PC-9 (cell line): ENCODE data around the gene SCARB1. TPM values are rescaled to one million over a fixed set of nuclear protein-coding genes. Genes with fewer than 3 reads are reported as not detected.

ENCODE experiments used
- BruUV-seq: library from RNA; stranded (reverse); fragments of 400-500 nt; replicated peaks from 2 replicates; lab custom pipeline; 2021; lab: Mats Ljungman, UMichigan
- CTCF ChIA-PET: fragments of 300-600 bp; sonication (Branson Sonifier 250); formaldehyde crosslinking; loops from one replicate; lab custom pipeline; 2022; ENCODE audit warnings: antibody characterized with exemption; lab: Charles Lee
- POLR2A ChIA-PET: fragments of 300-600 bp; sonication (Branson Sonifier 250); formaldehyde crosslinking; loops from one replicate; lab custom pipeline; 2022; ENCODE audit warnings: antibody characterized with exemption; ENCODE audit not compliant: unreplicated experiment; lab: Charles Lee
- DNase-seq, 2 experiments: peaks; one replicate each; pipeline versions ENCODE4 v3.0.0 to v3.0.0-alpha.2; 2015 to 2022; ENCODE audit warnings: mixed read lengths in 1 of 2
- H2AFZ ChIP-seq: fragments of 200-600 bp; sonication (generic); 2 replicates; pipeline ENCODE4 v1.8.1; 2017; ENCODE audit warnings: antibody characterized with exemption
- H3F3A ChIP-seq: fragments of 200-600 bp; sonication (generic); 2 replicates; pipeline ENCODE4 v1.8.1; 2017; ENCODE audit warnings: antibody characterized with exemption, mild to moderate bottlenecking, low read depth; ENCODE audit not compliant: insufficient read depth
- H3K27ac ChIP-seq: fragments of 200-600 bp; sonication (generic); 2 replicates; pipeline ENCODE4 v1.6.1; 2016; ENCODE audit warnings: mixed run types
- H3K27me3 ChIP-seq: fragments of 200-600 bp; sonication (generic); 2 replicates; pipeline ENCODE4 v1.6.1; 2016; ENCODE audit warnings: low read depth, mixed run types; ENCODE audit not compliant: insufficient read depth
- H3K36me3 ChIP-seq: fragments of 200-600 bp; sonication (generic); 2 replicates; pipeline ENCODE4 v1.6.1; 2016; ENCODE audit warnings: low read depth, mixed run types
- H3K4me1 ChIP-seq: fragments of 200-600 bp; sonication (generic); replicated peaks from 2 replicates; pipeline ENCODE4 v1.6.1; 2016; ENCODE audit warnings: mixed run types; ENCODE audit not compliant: insufficient read depth
- H3K4me2 ChIP-seq: fragments of 200-600 bp; sonication (generic); 2 replicates; pipeline ENCODE4 v1.6.1; 2017; ENCODE audit warnings: mixed run types
- H3K4me3 ChIP-seq: fragments of 200-600 bp; sonication (generic); 2 replicates; pipeline ENCODE4 v1.6.1; 2016; ENCODE audit warnings: mixed run types
- H3K79me2 ChIP-seq: fragments of 200-600 bp; sonication (generic); 2 replicates; pipeline ENCODE4 v1.6.1; 2017; ENCODE audit warnings: low read depth, mixed run types
- H3K9me2 ChIP-seq: fragments of 200-600 bp; sonication (generic); 2 replicates; pipeline ENCODE4 v1.8.1; 2017; ENCODE audit warnings: mild to moderate bottlenecking; ENCODE audit not compliant: insufficient read depth
- H3K9me3 ChIP-seq: fragments of 200-600 bp; sonication (generic); 2 replicates; pipeline ENCODE4 v1.8.1; 2016; ENCODE audit warnings: low read depth; ENCODE audit not compliant: insufficient read depth
- H4K20me1 ChIP-seq: fragments of 200-600 bp; sonication (generic); 2 replicates; pipeline ENCODE4 v1.8.1; 2017; ENCODE audit not compliant: insufficient read depth
- CTCF ChIP-seq: fragments of 200-600 bp; sonication (generic); conservative IDR thresholded peaks from 2 replicates; pipeline ENCODE4 v1.6.1; 2017; ENCODE audit warnings: mixed run types, antibody characterized with exemption, mild to moderate bottlenecking, moderate library complexity
- EZH2 ChIP-seq: fragments of 200-600 bp; sonication (generic); IDR thresholded peaks from 2 replicates; pipeline ENCODE4 v1.8.0; 2017; ENCODE audit warnings: antibody characterized with exemption, low read depth
- intact Hi-C: fragments of 100-400 bp; cut with micrococcal nuclease; formaldehyde crosslinking; loops from one replicate; pipeline ENCODE4 v1.10.0; 2022; ENCODE audit not compliant: unreplicated experiment
- total RNA-seq: library from RNA; stranded (reverse); gene quantifications from 2 replicates; pipeline ENCODE4 v1.2.3, GENCODE V29; 2021

Gene SCARB1
- total RNA-seq, 1 experiment from 2014 or later = 49.6 TPM

DNA sequence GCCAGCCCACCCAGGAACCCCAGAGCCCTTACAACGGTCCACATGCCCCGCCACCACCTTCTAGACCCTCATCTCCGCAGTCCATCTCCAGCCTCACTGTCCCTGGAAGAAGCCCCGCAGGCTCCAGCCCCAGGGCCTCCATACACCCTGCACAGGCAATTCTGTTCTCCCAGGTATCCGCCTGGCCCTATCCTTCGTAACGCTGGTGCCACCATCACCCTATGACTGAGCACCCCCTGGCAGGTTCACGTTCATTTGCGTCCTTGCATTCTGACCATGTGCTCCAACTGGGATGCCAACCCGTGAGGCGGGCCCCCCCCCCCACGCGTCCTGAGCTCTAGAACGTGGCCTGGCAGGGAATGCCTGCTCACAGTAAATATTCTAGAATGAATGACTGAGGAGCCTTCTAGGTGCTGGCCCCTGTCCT, 675 bp upstream of the SCARB1 start:
- Histone ChIP-seq H3K79me2 (0 out of 2 replicates have a peak, but pooled peaks cover 4% of the 10 kb centered on the region), H3K36me3 (no peaks in the 10 kb centered on the region), H3K9me2 (no peaks in the 10 kb centered on the region), H3K9me3 (no peaks in the 10 kb centered on the region), H3K4me2 (peak overlapping the region; percentile 92), H3F3A (peaks cover 7% of the 10 kb centered on the region), H3K27ac (peak overlapping the region; percentile 44; the same call in 1 of the 2 replicates), H3K4me1 (peaks cover 24% of the 10 kb centered on the region), H3K27me3 (no peaks in the 10 kb centered on the region), H4K20me1 (no peaks in the 10 kb centered on the region), H3K4me3 (peak overlapping the region; percentile 66), H2AFZ (peak overlapping the region; percentile 95)
- DNase-seq = no peak
- intact Hi-C loops = no loop called here
- BruUV-seq = TSS peak; percentile 85
- ChIA-PET POLR2A (no interaction called here), CTCF (interaction anchor here (0.6 kb wide), 1 partner anchor 1151 kb away, joined by 3 read pairs; no protein-coding TSS in a partner anchor)
- TF ChIP-seq EZH2 (no peak), CTCF (no peak)

GRCh38 chr12:124862768-124863415, 772 bp downstream of the SCARB1 start:
- DNase-seq = no peak
- H3K27ac ChIP-seq = no peak overlapping the region
- peaks cover 24% of the 10 kb centered on the region for H3K4me1 ChIP-seq
- H3K36me3 ChIP-seq = no peaks in the 10 kb centered on the region
- H3K9me3 ChIP-seq = no peaks in the 10 kb centered on the region
- ChIA-PET POLR2A (interaction anchor here (0.6 to 0.7 kb wide), 2 partner anchors 59 to 77 kb away, joined by 3 read pairs; no protein-coding TSS in a partner anchor), CTCF (no interaction called here)
- BruUV-seq = no TSS peak
- H3K79me2 ChIP-seq = 0 out of 2 replicates have a peak, but pooled peaks cover 4% of the 10 kb centered on the region
- H3K4me3 ChIP-seq = peak overlapping the region; percentile 66
- peak overlapping the region; percentile 93 for H2AFZ ChIP-seq
- H3K27me3 ChIP-seq = no peaks in the 10 kb centered on the region
- peaks cover 7% of the 10 kb centered on the region for H3F3A ChIP-seq
- TF ChIP-seq EZH2 (no peak), CTCF (no peak)
- intact Hi-C loops = no loop called here
- no peaks in the 10 kb centered on the region for H3K9me2 ChIP-seq
- H3K4me2 ChIP-seq = peak overlapping the region; percentile 92
- H4K20me1 ChIP-seq = no peaks in the 10 kb centered on the region

DNA sequence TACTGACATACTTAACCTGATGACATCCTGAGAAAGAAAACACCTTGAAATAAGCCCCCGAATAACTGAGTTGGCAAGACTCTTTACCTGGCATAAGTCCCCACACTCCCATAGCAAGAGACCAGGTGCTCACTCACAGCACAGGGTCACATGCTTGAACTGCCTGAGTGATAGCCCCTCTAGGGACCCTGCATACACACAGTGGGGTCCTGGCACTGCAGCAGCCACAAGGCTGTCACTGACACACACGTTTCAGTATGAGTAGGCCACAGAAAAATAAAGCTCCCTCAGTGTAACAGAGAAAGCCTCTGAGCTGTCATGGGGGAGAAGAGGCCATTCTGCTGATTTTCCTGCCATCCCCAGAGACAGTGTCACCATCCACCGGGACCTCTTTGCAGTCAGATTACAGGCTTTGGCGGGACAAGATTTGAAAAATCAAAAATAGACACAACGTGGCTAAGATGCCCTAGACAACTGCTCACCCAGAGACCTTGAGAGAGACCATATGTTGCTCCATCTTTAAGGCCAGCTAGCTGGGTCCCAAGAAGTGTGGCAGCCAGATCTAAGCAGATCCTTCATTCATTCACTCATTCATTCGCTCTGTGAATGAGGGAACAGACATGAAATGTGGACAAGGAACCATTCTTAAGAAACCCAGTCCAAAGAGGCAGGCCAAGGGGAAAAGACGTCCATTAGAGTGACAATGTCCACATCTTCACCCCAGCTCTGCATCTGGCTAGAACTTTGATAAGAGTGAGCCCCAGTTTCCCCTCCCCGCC, 1.6 kb downstream of the SCARB1 start:
- H4K20me1 ChIP-seq = no peaks in the 10 kb centered on the region
- H3F3A ChIP-seq = peaks cover 7% of the 10 kb centered on the region
- no peak for TF ChIP-seq EZH2
- no peak for TF ChIP-seq CTCF
- H3K79me2 ChIP-seq = 0 out of 2 replicates have a peak, but pooled peaks cover 4% of the 10 kb centered on the region
- DNase-seq = no peak
- TSS peak; percentile 29 for BruUV-seq
- H3K9me3 ChIP-seq = no peaks in the 10 kb centered on the region
- H3K4me2 ChIP-seq = peak overlapping the region; percentile 92
- H2AFZ ChIP-seq = no peak overlapping the region
- no peaks in the 10 kb centered on the region for H3K27me3 ChIP-seq
- intact Hi-C loops = no loop called here
- H3K36me3 ChIP-seq = no peaks in the 10 kb centered on the region
- POLR2A ChIA-PET = interaction anchor here (0.7 kb wide), 1 partner anchor 58 kb away, joined by 3 read pairs; no protein-coding TSS in a partner anchor
- H3K4me1 ChIP-seq = peaks cover 18% of the 10 kb centered on the region
- H3K27ac ChIP-seq = no peak overlapping the region
- no peaks in the 10 kb centered on the region for H3K9me2 ChIP-seq
- CTCF ChIA-PET = no interaction called here
- peak overlapping the region; percentile 66; the same call in 1 of the 2 replicates for H3K4me3 ChIP-seq
